Fibroblast of lung (primary cell): ENCODE data around the gene XYLB.

Experiments used
- EZH2 ChIP-seq: IDR thresholded peaks from 2 replicates; pipeline ENCODE4 v1.5.1; 2012; ENCODE audit warnings: low read length, control low read depth, mild to moderate bottlenecking; ENCODE audit errors: missing control alignments
- TF ChIP-seq, protein P1 (sequence below), 2 donors: IDR thresholded peaks in 1 of 2; conservative IDR thresholded peaks in 1 of 2; 1 replicate in 1 of 2; 2 replicates in 1 of 2; pipeline ENCODE4 v1.5.1; 2011 to 2012; ENCODE audit warnings: low read length in 2 of 2, control low read depth in 1 of 2, inconsistent platforms in 1 of 2, low read depth in 1 of 2, mild to moderate bottlenecking in 1 of 2

DNA sequence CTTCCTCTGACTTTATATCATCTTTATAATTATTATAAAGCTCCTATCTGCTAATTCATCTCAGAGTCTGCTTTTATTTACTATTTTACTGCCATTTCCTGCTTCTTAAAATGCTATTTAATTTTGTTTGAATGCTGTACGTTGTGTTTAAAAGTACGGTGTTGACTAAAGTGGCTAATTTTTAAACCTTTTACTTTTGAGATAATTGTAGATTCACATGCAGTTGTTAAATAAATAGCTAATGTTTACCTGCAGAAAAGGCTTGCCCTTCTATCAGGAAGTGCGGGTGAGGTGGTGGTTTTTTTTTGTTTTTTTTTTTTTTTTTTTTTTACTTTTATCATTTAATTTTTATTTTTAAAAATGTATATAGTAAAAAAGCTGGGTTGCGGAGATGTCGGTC, 41.3 kb downstream of the XYLB start:
- TF ChIP-seq, protein P1, sequence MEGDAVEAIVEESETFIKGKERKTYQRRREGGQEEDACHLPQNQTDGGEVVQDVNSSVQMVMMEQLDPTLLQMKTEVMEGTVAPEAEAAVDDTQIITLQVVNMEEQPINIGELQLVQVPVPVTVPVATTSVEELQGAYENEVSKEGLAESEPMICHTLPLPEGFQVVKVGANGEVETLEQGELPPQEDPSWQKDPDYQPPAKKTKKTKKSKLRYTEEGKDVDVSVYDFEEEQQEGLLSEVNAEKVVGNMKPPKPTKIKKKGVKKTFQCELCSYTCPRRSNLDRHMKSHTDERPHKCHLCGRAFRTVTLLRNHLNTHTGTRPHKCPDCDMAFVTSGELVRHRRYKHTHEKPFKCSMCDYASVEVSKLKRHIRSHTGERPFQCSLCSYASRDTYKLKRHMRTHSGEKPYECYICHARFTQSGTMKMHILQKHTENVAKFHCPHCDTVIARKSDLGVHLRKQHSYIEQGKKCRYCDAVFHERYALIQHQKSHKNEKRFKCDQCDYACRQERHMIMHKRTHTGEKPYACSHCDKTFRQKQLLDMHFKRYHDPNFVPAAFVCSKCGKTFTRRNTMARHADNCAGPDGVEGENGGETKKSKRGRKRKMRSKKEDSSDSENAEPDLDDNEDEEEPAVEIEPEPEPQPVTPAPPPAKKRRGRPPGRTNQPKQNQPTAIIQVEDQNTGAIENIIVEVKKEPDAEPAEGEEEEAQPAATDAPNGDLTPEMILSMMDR (conservative IDR thresholded peaks at IDR 0.05 in 1 of 2, IDR thresholded peaks at IDR 0.05 in 1 of 2; ENCODE audit: low read depth in 1 of 2, low read length in 2 of 2): no peak
- TF ChIP-seq EZH2: no peak
